Caco-2 (cell line): ENCODE measurements around the gene RNH1. TPM values are rescaled to one million over a fixed set of nuclear protein-coding genes. Genes with fewer than 3 reads are reported as not detected.
A peak's percentile ranks its signal among the peaks of the same experiment; 100 is the strongest.

Experiments
- BruUV-seq: library from RNA; stranded (reverse); fragments of 400-500 nt; replicated peaks from 2 replicates; lab custom pipeline; 2021; lab: Mats Ljungman, UMichigan
- CTCF ChIA-PET: fragments of 300-600 bp; sonication (Branson Sonifier 250); formaldehyde crosslinking; loops from one replicate; lab custom pipeline; 2022; ENCODE audit warnings: antibody characterized with exemption; lab: Charles Lee
- POLR2A ChIA-PET: fragments of 300-600 bp; sonication (Branson Sonifier 250); formaldehyde crosslinking; loops from one replicate; lab custom pipeline; 2022; ENCODE audit warnings: antibody characterized with exemption; lab: Charles Lee
- DNase-seq, 2 experiments: peaks; one replicate each; pipeline versions ENCODE4 v3.0.0 to v3.0.0-alpha.2; 2020 to 2022
- H3K27me3 ChIP-seq: replicated peaks from 2 replicates; pipeline ENCODE4 v1.6.0; 2011; ENCODE audit warnings: low read length; ENCODE audit not compliant: control insufficient read depth, insufficient read depth
- H3K36me3 ChIP-seq: 2 replicates; pipeline ENCODE4 v1.5.1; 2011; ENCODE audit warnings: low read length; ENCODE audit not compliant: control insufficient read depth, insufficient read depth
- H3K4me1 ChIP-seq: fragments of 250-450 bp; sonication (Bioruptor Pico); 2 replicates; pipeline ENCODE4 v1.5.1; 2020; ENCODE audit warnings: mild to moderate bottlenecking
- H3K4me3 ChIP-seq: 2 replicates; pipeline ENCODE4 v1.5.1; 2011; ENCODE audit warnings: low read depth, mild to moderate bottlenecking, control low read depth, low read length
- H3K9me3 ChIP-seq: fragments of 250-450 bp; sonication (Bioruptor Pico); 2 replicates; pipeline ENCODE4 v1.5.1; 2020; ENCODE audit warnings: mild to moderate bottlenecking, moderate library complexity
- H3K27ac Mint-ChIP-seq: one replicate; pipeline ENCODE4 v1.8.0; 2022; ENCODE audit warnings: mixed read lengths; ENCODE audit not compliant: unreplicated experiment
- H3K27me3 Mint-ChIP-seq: one replicate; pipeline ENCODE4 v1.8.0; 2022; ENCODE audit warnings: mixed read lengths; ENCODE audit not compliant: insufficient read depth, unreplicated experiment
- H3K36me3 Mint-ChIP-seq: one replicate; pipeline ENCODE4 v1.8.0; 2022; ENCODE audit warnings: mild to moderate bottlenecking, mixed read lengths; ENCODE audit not compliant: insufficient read depth, unreplicated experiment
- H3K4me1 Mint-ChIP-seq: one replicate; pipeline ENCODE4 v1.8.0; 2022; ENCODE audit warnings: low read depth, mixed read lengths; ENCODE audit not compliant: unreplicated experiment
- H3K4me3 Mint-ChIP-seq: one replicate; pipeline ENCODE4 v1.8.0; 2022; ENCODE audit warnings: mild to moderate bottlenecking, moderate library complexity, mixed read lengths; ENCODE audit not compliant: unreplicated experiment
- H3K9me3 Mint-ChIP-seq: one replicate; pipeline ENCODE4 v1.8.0; 2022; ENCODE audit warnings: mixed read lengths; ENCODE audit not compliant: unreplicated experiment
- intact Hi-C: fragments of 100-400 bp; cut with micrococcal nuclease; formaldehyde crosslinking; loops from one replicate; pipeline ENCODE4 v1.10.0; 2022; ENCODE audit not compliant: unreplicated experiment
- total RNA-seq: library from RNA; stranded (reverse); gene quantifications from 2 replicates; pipeline ENCODE4 v1.2.3, GENCODE V29; 2022
- TF ChIP-seq, protein P1 (sequence below), 2 experiments: fragments of 200-600 bp in 1 of 2; IDR thresholded peaks; 1 replicate in 1 of 2; 2 replicates in 1 of 2; pipeline versions ENCODE4 v1.5.1 to v1.8.0; 2011 to 2022; ENCODE audit warnings: antibody characterized with exemption in 1 of 2, control low read depth in 1 of 2, inconsistent platforms in 1 of 2, low read depth in 1 of 2, low read length in 1 of 2, mild to moderate bottlenecking in 1 of 2, moderate library complexity in 1 of 2; ENCODE audit not compliant: insufficient read depth in 1 of 2, severe bottlenecking in 1 of 2, unreplicated experiment in 1 of 2

The RNH1 gene
- total RNA-seq, 1 experiment from 2014 or later = 136 TPM

DNA sequence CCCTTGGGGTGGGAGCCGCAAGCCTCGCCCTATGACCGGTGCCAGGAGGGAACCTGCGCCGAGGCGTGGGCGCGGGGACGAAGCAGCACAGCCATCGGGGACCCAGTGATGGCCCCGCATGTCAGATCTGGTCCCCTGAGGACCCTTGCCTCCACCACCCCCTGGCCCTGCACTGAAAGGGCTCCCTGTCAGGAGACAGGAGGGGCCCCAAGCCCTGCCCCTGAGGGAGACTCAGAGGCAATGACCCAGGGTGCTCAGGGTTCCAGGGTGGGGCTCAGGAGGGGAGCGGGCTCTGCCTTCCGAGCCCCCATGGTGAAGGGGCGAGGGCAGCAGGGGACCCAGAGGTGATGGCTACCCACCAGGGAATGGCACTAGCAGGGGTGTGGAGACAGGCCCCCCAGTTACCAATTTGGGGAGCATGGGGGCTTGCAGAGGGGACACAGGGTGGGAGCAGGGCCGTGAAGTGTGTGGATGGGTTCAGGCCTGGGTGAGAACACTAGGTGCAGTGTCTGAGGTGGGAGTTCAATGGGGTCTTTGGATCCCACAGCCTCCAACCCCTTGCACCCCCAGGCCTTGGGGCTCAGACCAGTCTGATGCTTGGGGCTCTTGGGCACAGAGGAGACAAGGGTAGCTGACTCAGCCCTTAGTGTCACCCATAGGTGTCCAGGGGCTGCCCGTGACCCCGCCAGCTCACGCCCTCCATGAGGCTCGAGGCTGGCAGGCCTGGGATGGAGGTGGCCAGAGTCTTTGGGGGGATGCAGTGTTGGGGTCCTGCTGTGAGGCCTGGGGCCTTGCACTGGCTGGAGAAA lies 30.8 kb upstream of the RNH1 start:
- peaks cover 9% of the 10 kb centered on the region; the same call in 1 of the 2 replicates for H3K4me1 ChIP-seq
- Mint-ChIP-seq H3K27ac (peak overlapping the region; percentile 88), H3K36me3 (peaks cover 35% of the 10 kb centered on the region), H3K27me3 (no peaks in the 10 kb centered on the region), H3K4me1 (no peaks in the 10 kb centered on the region), H3K4me3 (peak overlapping the region; percentile 88), H3K9me3 (no peaks in the 10 kb centered on the region)
- H3K27me3 ChIP-seq = no peaks in the 10 kb centered on the region
- BruUV-seq = no TSS peak
- peak overlapping the region; percentile 66 for H3K4me3 ChIP-seq
- intact Hi-C loops = loop anchor here (2.0 kb wide), 1 partner anchor 31 kb away; the partner anchor contains the start of gene RNH1
- ChIA-PET POLR2A (no interaction called here), CTCF (no interaction called here)
- TF ChIP-seq, protein P1, sequence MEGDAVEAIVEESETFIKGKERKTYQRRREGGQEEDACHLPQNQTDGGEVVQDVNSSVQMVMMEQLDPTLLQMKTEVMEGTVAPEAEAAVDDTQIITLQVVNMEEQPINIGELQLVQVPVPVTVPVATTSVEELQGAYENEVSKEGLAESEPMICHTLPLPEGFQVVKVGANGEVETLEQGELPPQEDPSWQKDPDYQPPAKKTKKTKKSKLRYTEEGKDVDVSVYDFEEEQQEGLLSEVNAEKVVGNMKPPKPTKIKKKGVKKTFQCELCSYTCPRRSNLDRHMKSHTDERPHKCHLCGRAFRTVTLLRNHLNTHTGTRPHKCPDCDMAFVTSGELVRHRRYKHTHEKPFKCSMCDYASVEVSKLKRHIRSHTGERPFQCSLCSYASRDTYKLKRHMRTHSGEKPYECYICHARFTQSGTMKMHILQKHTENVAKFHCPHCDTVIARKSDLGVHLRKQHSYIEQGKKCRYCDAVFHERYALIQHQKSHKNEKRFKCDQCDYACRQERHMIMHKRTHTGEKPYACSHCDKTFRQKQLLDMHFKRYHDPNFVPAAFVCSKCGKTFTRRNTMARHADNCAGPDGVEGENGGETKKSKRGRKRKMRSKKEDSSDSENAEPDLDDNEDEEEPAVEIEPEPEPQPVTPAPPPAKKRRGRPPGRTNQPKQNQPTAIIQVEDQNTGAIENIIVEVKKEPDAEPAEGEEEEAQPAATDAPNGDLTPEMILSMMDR (IDR thresholded peaks at IDR 0.05; ENCODE audit: insufficient read depth in 1 of 2, low read depth in 1 of 2, low read length in 1 of 2, severe bottlenecking in 1 of 2, unreplicated experiment in 1 of 2) = peak in 1 of 2 experiments; percentile 0
- H3K9me3 ChIP-seq = no peaks in the 10 kb centered on the region
- peak; percentile 5 to 34 for DNase-seq
- H3K36me3 ChIP-seq = peaks cover 1% of the 10 kb centered on the region

DNA sequence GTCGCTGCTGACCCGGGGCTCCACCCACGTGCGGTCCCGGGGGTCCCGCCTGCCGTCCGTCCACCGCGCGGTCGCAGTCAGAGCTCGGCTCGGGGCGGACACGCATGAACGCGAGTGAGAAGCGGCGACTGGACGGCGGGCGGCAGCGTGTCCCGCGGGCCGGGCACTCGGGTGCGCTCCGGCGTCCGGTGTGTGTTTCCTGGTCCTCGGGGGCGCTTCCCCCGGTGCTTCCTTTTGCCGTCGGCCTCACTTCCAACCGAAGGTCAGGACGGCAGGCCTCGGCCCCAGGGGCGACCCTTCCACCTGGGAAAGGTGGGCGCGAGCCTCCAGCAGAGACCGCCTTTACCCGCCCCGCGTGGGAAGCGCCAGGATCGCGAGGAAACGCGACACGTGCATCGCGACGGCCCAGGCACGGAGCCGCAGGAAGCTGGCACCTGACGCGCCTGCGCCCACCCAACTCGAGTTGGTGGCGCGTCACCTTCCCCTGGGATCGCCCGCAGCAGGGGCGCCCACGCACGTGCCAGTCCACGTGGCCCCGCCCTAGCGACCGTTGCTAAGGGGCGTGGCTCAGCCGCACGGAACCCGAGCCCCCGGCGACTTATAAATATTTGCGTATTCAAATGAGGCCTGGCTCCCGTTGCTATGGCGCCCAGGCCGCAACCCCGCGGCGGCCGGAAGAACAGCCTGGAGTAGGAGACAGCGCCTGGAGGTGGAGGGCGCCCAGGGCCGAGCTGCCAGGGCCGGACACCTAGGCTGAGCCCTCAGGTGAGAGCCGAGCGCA lies 30.0 kb upstream of the RNH1 start, which contains the start of gene LRRC56:
Gene LRRC56, plus strand, starts transcription at position 687 of the 781 bp plus-strand sequence. CDS start 3,158 bp downstream, outside the sequence.
- POLR2A ChIA-PET = interaction anchor here (1.0 kb wide), 1 partner anchor 159 kb away, joined by 3 read pairs; the partner anchor contains the start of gene TMEM80
- Mint-ChIP-seq H3K4me1 (no peaks in the 10 kb centered on the region), H3K4me3 (peak within 1 kb of the TSS; percentile 88), H3K9me3 (no peaks in the 10 kb centered on the region), H3K36me3 (peaks cover 43% of the 10 kb centered on the region), H3K27me3 (no peaks in the 10 kb centered on the region), H3K27ac (peak within 1 kb of the TSS; percentile 88)
- CTCF ChIA-PET = no interaction called here
- Histone ChIP-seq H3K4me1 (peaks cover 9% of the 10 kb centered on the region; the same call in 1 of the 2 replicates), H3K36me3 (peaks cover 3% of the 10 kb centered on the region), H3K9me3 (no peaks in the 10 kb centered on the region), H3K27me3 (no peaks in the 10 kb centered on the region), H3K4me3 (peak within 1 kb of the TSS; percentile 66)
- TF ChIP-seq, protein P1 (IDR thresholded peaks at IDR 0.05; ENCODE audit: insufficient read depth in 1 of 2, low read depth in 1 of 2, low read length in 1 of 2, severe bottlenecking in 1 of 2, unreplicated experiment in 1 of 2) = no peak
- no TSS peak for BruUV-seq
- intact Hi-C loops = loop anchor here (2.0 kb wide), 1 partner anchor 30 kb away; the partner anchor contains the start of gene RNH1
- DNase-seq = peak; percentile 92 to 94
